Measurements from ENCODE around the gene GUCA2B.

Gene GUCA2B

DNA sequence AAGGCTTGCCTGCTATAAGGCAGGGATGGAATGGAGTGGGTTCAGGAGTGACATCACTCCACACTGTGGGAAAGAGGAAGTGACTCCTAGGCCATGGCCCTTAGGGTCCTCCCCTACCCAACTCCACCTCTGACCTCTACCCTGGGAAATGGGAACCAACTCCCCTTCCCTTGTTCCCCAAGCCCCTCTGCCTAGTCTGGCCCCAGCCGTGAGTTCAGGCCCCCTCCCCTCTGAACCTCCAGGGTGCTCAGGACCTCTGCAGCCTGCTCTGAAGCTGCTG is 15.1 kb downstream of the GUCA2B start:
- no peak for DNase-seq

DNA sequence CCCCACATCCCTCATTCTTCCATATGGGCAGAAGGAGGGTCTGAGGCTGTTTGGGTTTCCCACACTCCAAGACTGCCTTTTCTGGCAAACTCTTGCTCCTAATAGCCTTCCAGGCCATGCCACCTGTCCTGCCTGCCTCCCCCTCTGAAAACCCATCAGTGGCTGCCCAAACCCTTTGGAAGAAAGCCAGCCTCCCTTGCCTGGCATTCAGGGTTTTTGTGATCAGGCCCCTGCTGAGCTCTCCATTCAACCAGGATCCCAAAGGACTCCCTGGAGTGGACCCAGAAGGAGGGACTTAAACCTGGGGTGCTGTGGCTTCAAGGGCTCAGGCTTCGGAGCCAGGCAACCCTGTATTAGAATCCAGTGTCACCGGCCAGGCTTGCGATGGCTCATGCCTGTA is 15.6 kb downstream of the GUCA2B start:
- no peak for DNase-seq

DNA sequence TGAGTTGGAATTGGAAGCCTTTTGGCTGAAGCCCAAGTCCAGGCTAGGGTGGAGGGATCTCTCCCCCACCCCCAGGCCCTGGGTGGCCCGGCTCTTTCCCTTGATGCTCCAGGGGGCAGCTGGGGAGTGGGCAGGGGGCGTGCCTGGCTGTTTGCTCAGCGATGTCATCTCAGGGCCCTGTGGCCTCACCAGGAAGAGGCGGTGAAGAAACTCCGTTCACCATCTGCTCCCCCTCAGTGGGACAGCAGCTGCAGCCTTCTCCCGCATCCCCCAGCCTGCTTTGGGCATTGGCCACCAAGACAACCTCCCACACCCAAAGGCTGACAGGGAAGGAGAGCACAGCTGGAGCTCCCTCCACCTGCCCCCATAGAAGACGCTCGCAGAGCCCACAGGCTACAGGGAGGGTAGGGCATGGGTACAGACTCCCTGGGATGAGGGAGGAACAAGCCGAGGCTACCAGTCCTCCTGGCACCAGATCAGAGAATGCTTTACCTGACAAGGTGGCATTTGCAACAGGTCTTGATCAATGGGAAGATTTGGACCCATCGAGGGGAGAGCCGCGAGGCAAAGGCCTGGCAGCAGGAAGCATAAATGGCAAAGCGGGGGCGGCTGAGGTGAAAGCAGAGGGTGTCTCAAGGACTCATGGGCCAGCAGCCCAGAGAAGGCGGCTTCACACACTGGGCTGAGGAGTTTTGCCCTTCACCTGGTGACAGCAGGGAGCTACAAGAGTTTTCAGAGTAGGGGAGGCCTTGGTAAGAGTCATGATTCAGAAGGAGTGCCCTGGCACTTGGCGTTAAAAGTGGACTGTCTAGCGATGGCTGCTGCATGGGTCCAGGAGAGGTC is 17.8 kb downstream of the GUCA2B start:
- DNase-seq = no peak

DNA sequence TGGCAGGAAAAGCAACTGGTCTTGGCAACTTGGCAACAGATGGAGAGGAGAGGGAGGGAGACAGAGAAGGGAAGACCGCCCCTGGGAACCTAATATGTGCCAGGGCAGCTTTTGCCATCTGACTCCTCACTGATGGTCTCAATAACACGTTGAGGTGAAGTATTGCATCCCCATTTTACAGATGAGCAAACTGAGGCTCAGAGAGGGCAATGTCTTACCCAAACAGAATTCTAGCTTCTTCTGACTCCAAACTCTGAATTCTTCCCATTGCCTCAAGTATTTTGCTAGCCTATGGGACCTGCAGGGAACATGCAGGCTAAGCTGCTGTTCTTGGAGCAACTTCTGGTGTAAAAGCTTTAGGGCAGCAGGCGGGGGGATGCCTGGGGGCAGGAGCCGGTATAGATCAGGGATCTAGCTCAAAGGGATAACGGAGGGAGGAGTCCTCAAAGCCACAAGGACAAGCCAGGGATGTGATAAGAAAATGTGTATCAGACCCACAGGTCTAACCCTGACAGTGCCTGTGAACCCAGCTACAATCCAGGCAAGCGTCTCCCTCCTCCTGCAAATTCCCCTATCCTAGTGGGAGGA is 18.6 kb downstream of the GUCA2B start:
- DNase-seq = no peak

DNA sequence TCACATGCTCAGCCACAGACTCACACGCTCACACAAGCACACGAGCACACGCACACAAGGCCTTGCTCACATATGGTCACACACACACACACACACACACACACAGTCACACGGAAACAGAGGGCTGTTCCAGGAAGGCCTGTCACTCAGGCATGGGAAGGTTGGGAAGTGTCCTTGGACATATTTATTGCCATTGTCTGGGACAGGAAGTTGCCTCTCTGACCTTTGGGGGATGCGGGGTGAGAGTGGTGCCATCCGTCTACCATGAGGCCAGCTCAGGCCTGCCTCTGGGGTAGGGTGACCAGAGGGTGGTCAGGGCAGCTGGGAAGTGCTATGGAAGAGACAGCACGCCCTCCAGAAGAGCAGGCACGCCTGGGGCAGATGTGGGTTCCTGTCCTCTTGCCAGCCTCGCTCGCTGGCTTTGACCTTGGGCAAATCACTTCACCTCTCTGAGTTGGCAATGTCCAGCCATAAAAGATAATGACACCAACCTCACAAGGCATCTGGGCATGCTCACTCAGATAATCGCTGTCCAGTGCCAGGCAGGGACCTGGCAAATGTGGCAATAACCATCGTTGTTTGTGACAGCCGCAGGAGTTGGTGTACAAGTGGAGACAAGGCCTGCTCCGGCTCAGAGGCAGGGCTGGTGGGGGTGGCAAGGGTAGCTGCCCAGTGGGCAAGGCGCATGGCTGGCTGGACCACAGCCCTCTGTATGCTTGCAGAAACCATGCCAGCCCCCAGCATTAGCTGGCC is 19.3 kb downstream of the GUCA2B start:
- no peak for DNase-seq

DNA sequence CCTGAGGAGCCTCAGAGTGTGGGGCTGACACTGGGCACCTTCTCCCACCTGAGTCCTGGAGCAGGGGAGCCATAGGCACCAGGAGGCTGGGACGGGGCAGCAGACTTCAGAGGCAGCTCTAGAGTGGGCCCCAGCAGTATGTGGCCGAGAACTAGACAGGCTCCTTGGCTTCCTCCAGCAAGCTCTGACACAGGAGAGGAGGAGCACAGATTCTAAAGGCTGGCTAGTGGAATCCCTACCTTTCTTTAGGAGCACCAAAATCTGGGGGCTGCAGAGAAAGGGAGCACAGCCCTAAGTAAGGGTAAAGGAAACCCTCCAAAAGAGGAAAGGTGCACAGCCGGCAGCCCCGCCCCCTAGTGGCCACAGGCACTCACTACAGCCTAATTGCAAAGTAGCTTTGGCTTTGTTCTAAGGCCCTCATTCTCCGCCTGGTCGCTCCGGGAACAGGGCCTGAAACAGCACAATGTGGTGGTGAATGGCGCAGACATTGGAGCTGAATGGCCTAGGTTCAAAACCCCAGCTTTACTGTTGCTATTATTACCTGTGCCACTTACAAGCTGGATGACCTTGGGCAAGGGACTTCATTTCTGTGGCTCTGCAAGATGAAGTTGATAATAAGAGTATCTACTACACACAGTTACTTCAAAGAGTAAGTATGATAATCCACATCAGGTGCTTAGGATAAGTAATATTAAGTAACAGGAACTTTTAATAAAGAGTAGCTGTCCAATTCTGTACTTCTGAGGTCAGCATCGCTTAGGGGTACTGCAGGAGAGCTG is 20.1 kb downstream of the GUCA2B start:
- peak; percentile 46 for DNase-seq

DNA sequence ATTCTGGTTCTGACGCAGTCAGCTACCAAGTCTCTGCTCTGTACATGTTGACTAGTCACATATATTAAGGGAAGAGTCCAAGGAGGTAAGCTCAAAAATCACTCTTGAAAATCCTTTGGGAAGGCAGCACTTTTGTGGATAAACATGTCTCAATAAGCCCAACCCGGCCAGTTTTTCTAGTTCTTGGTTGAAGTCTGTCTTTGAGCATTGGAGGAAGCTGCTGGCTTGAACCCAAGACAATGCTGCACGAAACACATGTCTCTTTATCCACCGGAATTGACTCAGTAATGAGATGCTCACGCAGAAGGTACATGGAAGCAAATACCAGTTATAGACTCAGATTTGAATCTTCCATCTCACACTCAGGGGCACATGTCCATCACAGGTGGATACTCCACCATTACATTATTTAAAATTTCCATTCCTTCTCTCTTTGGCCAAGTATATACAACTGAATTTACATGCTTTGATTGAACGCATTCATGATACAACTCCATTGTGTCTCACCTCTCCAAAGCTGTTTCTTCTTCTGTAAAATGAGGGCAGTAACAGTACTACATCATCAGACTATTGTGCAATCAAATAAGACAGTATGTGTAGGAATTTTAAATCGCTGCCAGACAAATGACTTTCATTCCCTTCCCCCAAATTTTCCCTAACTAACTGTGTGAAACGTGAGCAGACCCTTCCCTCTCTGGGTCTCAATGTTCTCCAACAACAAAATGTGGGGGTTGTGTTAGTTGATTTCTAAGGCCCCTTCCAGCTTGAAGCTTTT is 20.9 kb downstream of the GUCA2B start:
- no peak for DNase-seq

DNA sequence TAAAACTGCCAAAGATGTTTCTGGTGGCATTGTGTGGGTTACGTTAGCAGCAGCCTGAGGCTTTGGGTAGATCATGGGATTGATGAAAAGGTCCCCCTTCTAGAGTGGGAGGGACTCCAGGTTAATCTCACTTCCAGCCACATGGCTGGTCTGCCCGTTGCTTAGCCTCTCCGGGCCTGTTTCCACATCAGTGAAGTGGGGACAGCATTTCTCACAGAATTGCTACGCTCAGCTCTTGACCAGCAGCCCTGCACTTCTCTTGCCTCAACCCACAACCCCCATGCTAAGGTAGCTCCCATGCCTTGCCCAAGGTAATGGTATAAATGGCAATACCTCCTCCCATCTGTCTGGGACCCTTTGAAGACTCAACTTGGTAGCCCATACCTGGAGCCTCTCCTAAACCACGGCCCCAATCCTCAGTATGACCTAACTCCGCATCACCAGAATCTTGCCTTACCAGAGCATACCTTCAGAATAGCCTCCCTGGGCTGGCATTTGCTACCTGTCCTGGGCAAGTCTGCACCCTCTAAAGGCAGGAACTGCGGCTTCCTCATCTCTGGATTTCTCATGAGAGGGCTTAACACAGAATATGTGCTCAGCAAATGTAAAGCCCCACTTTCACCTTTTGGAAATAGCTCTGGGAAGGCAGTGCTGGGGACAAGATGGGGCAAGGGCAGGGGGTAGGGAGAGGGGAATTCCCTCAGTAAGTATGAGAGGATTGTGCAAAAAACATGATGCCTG is 22.3 kb downstream of the GUCA2B start:
- DNase-seq = no peak

DNA sequence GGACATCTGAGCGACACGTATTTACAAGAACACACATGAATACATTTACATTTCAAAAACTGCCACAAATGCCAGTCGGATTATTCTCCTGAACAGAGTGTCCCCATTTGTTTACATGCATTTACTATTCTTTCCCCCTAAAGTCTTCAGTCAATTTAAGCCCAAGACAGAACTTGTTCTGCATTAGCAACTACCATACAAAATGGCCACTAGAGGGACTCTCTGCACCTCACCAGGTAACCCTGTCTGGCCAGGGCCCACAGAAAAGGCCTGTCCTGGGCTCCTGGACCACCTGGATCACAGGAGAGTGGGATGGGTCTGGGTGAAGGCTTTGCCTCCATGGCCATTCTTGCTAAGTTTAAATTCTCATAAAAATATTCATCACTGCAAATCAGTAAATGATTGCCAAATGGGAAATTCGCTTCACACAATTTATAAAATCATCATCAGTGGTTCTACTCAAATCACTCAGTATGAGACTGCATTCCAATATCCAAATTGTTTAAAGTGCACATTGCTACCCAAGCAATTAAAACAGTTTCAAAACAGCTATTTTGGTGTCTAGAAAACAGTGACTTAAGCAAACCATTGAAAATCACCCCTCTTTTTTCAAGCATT is 23.8 kb downstream of the GUCA2B start:
- DNase-seq = no peak

DNA sequence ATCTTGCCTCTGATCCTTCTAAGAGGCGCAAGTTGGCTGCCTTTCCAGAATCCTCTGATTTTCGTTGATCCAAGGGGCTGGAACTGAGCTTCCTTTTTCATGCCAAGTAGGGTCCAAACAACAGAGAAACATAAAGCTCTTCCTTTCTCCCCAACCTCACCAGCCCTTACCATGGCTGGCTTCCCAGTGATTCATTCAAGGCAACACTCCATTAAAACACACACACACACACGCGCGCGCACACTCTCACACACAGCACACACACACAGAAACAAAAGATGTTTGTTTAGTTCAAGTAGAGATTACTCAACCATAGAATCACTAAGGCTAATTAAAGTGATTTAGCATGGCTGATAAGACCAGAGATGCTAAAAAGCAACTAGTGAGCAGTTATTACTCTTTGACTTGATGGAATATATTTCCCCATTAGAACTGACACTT is 24.4 kb downstream of the GUCA2B start:
- no peak for DNase-seq

DNA sequence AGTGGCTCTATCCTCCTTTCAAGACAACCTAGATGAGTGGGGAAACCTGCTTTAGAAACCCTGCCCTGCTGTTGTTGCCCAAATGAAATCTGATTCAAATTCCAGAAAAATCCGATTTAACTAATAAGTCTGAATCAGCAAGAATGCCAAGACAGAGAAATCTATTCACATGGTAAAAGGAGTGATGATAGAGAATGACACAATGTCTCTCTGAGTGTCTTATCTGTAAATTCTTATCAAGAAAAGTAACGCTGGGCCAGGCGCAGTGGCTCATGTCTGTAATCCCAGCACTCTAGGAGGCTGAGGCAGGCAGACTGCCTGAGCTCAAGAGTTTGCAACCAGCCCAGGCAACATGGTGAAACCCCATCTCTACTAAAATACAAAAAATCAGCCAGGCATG is 25.0 kb downstream of the GUCA2B start:
- no peak for DNase-seq

DNA sequence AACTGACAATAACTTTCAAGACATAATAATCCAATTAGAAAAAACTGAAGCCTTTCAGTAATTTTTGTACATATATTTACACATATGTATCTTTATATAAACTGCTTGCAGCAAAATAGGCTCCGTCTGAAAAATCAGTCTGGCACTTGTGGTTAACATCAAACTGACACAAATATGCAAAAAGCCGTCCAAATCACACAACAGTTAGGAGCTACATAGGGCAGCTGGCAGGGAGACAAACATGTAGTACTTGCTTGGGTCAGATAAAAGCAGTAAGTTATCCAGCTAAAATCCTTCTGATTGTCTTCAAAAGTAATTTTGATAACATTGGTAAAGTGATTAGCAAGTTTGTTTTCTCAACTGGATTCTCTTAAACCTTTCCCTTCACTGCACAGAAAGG is 26.1 kb downstream of the GUCA2B start:
- no peak for DNase-seq

DNA sequence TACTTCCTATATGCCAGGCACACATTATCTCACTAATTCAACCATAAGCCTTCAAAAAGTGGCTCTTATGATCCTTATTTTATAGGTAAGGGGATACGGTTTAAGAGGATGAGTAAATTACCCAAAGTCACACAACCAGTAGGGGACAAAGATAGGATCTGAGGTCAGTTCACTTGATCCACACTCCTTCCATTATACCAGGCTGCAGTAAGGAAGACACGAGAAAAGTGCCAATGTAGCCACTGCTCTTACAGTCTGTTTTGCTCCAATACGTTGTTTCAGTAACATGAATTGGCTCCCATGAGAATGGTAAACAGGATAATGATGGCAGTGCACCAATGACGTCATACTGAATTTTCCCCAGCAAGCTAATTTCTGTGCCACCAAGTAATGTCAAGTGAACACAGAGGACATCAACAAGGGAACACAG is 26.7 kb downstream of the GUCA2B start:
- no peak for DNase-seq

DNA sequence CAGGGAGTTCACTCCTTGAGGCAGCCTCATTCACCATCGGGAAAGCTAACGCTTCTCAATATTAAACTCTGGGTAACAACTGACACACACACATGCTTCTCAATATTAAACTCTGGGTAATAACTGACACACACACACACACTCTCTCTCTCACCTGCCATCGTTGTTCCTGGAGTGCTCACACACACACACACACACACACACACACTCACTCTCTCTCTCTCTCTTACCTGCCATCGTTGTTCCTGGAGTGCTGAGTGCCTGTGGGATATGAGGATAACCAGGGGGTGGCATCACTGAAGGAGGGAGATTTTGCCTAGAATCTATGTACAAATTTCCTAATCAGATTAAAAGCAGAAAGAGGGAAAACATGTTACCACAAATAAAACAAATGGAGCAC is 28.5 kb downstream of the GUCA2B start:
- DNase-seq = no peak

DNA sequence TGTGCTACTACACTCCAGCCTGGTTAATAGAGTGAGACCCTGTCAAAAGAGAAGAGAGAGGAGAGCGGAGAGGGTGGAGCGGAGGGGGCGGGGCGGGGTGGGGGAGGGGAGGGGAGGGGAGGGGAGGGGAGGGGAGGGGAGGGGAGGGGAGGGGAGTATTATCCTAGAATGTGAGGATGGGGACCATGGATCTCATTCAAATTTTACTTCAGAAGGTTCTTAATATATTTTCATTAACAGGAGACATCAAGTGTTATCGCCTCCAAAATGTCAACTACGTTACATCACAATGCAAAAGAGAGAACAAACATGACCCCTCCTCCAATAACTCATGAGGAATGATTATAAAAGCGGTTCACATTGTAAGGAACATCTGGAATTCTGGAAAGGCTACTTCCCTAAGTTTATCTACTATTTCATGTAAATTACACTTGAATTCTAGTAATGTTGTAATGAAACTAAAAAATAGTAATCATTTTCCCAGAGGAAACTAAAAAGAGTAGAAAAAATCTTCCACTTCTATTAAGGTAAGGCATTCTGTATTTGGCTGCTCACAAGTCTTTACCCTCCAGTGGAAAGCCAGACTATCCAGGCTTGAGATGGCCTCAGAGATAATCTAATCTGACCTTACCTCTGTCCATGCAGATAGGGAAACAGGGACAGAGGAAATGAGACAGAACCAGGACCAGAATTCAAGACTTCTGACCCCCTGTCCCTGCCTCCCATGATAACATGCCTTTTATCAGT is 30.2 kb downstream of the GUCA2B start:
- no peak for DNase-seq

DNA sequence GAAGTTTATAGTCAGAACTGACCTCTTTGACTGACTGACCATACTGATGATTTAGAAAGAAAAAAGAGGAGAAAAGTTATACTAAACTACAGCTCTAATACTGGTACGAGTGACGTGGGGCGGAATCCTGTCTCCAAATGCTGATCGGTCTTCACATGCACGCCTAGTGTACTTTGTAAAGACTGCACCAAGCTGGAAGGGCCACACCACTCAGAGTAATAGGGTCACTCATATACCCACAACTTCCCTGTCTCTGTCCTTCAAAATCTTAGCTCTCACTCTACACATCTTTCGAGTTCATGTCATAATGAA is 30.7 kb downstream of the GUCA2B start:
- DNase-seq = no peak

DNA sequence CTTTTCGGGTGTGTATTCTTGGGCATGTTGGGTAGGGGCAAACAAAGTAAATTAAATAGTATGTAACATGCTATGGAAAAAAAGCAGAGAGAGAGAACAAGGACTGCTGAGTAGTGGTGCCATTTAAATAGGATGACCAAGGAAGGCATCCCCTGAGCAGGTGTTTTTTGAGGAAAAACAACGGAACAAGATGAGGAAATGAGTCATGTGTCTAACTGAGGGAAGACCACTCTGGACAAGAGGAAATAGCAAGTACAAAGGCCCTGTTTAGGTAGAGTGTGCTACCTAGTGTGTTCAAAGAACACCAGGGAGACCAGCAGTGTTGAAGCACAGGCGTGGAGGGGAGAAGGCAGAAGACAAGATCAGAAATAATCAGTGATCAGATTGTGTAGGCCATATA is 31.4 kb downstream of the GUCA2B start:
- no peak for DNase-seq

DNA sequence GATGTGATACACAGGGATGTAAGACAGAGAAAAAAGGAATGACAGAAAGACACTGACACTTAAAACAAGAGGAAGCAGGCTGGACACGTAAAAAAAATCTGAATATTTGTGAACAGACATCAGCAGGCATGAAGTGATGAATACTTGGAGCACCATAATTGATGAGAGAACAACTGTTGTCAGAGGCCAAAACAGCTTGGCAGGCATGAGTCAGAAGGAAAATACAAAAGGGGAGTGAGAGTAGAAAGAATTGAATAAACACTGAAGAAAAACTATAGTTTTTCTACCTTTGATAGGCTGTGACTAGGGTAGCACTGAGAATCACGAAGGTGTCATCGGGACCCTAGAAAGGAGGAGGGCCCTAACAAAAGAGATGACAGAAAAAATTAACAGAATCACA is 32.9 kb downstream of the GUCA2B start:
- no peak for DNase-seq

DNA sequence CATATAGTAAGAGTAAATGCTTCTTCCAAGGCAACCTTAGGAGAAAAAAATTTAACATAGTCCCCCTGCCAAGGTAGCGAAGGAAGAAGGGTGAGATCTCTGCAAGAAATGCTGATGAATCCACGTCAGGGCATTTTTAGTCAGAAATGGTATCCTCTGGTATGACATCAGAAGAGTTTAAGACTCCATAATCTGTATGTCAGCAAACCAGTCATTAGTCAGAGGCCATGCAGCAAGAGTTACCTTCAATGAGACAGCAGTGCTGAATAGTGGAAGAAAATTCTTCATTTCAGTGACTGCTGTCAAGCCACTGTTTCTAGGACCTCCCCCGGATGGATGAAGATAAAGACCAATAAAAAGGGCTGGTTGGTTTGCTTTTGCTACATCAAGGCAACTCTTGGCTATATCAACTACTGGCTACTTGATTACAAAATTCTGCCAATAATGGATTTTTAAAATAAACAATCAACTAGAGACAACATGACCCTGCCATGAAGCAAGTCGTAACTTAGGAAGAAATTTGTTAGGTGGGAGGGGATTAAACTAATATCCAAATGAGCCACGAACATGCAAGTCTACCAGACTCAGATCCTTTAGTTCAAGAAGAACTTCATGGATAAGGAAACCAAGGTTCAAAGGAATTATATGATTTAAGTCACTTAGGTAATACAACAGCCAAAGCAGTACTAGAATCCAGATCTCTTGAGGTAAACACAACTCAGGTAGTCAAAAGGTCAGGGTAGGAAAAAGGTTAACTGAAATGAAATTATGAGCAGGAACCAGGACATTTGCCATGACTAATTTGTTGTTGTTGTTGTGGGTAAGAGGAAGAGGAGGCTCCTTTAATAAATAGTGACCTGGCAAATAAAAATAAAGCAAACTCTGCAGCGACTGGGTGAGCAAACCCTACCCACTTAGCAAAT is 37.0 kb downstream of the GUCA2B start:
- DNase-seq = no peak

DNA sequence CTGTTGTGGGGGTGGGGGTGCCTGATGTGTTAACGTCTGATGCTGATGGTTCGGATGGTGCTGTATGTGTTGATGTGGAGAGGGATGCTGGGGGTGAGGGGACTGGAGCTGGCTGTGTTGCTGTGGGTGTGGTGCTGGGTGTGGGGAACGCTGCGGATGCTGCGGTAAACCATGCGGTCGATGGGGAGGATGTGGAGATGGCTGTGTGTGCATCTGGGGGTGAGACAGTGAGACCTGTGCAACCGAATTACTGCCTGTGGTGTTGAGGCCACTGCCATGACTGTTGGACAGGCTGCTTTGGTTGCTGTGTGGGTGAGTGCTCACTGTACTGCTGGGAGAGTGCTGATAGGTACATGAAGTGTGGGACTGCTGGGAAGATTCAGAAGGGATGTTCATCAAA is 38.1 kb downstream of the GUCA2B start:
- DNase-seq = no peak
